Measurements from ENCODE around the gene QSOX2.

The QSOX2 gene, protein sequence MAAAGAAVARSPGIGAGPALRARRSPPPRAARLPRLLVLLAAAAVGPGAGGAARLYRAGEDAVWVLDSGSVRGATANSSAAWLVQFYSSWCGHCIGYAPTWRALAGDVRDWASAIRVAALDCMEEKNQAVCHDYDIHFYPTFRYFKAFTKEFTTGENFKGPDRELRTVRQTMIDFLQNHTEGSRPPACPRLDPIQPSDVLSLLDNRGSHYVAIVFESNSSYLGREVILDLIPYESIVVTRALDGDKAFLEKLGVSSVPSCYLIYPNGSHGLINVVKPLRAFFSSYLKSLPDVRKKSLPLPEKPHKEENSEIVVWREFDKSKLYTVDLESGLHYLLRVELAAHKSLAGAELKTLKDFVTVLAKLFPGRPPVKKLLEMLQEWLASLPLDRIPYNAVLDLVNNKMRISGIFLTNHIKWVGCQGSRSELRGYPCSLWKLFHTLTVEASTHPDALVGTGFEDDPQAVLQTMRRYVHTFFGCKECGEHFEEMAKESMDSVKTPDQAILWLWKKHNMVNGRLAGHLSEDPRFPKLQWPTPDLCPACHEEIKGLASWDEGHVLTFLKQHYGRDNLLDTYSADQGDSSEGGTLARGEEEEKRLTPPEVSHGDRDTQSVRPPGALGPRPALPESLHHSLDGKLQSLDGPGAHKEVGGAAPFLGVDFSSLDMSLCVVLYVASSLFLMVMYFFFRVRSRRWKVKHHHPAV

DNA sequence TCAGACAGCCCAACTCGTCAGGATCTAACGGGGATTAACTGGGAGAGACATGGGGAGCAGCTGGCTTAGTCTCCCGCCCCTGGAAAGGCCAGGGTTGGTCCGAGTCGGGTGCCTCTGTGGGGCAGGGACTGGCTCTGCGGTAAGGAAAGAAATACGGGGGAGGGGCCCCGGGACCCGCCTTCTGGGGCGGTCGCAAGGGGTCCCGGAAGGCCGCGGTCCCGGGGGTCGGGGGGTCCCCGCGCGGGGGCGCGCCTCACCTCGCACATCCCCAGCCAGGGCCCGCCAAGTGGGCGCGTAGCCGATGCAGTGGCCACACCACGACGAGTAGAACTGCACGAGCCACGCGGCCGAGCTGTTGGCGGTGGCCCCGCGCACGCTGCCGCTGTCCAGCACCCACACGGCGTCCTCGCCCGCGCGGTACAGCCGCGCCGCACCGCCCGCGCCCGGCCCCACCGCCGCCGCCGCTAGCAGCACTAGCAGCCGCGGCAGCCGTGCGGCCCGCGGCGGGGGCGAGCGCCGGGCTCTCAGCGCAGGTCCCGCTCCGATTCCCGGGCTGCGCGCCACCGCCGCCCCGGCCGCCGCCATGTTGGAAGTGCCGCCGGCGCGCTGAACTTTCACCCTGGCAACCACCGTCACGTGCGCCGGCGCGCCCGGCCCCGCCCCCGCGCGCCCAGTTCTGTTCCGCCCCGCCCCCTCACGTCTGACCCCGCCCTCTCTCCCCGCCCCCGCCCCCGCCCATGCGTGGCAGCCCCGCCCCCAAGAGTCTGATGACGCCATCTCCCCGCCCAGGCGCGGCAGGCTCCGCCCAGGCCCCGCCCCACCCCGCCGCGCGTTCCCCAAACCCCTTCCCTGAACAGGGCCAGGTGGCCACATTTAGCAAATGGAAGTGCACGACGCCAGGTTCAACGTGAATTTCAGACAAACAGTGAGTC lies at the start of gene QSOX2:
QSOX2 (minus strand) TSS at position 594 of the 932 bp plus-strand sequence; CDS start at position 585, 9 bp downstream.
- DNase-seq, result peak; percentile 65 to 78

GRCh38 chr9:136295055-136295454 lies 49.4 kb upstream of the QSOX2 start:
- no peak for DNase-seq

DNA sequence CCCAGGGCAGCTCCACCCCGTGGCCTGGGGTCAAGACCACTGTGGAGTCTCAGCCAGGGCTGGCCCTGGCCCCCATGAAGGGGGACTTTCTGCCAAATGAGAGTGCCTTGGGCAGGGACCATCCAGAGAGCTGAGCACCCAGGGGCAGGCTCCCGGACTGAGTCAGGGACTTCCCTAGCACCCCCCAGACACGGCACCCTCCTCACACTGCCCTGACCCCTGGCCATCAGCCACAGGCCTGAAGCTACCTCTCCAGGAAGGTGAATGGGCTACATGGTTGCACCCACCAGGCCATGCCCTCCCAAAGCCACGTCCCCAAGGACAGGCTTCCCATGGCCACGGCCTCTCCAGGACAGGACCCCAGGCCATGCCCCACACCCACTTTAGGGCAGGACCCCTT lies 48.8 kb upstream of the QSOX2 start:
- no peak for DNase-seq

DNA sequence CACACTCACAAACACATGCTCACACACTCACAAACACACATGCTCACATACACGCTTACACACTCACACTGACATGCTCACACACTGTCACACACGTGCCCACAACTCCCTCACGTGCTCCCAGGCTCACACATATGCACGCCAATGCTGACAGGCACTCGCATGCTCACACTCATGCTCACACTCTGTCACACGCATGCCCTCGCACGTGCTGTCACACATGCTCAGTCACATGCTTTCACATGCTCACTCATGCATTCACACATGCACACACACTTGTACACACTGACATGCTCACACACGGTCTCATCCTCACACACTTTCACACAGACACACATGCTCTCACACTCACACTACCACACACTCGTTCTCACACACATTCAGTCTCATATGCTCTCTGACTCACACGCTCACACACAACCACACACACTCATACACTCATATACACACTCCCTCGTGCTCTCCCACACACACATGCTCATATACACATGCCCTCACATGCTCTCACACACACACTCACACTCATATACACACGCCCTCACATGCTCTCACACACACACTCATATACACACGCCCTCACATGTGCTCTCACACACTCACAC lies 48.0 kb upstream of the QSOX2 start:
- no peak for DNase-seq

DNA sequence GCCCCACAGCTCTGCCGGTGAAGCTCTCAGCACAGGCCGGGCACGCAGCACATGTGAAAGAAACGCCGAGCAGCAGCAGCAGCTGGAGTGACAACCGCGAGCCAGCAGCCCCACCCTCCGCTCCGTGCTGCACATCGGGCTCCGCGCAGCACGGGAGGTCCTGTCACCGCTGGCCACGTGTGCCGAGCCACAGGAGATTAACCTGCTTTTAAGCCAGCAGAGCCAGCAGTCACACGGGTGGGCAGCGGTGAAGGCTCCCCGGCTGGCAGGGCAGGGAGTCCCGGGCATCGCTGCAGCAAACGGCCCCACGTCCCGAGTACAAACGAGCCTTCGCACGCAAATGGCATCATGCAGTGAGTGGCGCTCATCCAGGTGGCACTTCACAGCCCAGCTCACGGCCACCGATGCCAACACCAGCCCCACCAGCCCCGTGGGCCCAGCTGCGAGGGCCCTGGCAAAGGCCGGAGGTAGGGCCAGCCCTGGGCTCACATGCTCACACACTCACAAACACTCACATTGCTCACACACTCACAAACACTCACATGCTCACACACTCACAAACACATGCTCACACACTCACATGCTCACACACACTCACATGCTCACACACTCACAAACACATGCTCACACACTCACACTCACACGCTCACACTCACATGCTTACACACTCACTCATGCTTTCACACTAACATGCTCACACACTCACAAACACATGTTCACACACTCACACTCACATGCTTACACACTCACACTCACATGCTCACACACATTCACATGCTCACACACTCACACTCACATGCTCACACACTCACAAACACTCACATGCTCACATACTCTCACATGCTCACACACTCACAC lies 47.2 kb upstream of the QSOX2 start:
- DNase-seq, result peak in 1 of 2 experiments; percentile 33

GRCh38 chr9:136292026-136292538 lies 46.5 kb upstream of the QSOX2 start:
- no peak for DNase-seq

DNA sequence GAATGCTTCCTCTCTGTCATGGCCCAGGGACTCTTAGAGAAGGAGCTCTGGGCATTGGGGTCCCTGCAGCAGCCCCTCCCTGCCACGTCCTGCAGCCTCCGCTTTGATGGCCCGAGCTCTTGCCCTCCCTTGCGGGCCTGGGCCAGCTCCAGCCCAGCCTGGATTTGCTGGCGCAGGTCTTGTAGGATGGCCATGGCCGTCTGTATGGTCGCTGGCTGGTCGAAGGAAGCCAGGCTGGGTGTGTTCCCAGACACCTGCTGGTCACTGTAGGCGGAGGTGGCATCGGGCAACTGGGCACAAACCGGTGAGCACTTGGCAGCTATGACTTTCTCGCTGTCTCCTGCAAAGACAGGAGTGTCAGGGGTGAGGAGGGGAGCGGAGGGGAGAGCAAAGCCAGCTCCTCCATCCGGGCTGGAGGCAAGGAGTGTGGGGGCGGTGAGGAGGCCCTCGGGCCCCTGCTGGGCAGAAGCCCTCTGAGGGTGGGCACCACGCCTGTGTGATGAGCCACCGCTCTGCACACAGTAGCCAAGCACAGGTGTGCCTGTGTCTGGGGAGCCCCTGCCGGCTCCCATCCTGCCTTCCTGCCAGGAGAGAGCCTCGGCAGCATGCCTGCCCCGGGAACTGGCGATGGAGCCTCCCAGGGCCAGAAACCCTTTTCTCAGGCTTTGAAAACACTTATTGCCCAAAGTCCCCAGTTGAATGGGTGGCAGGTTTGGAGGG lies 45.9 kb upstream of the QSOX2 start:
- no peak for DNase-seq

GRCh38 chr9:136290508-136291000 lies 44.9 kb upstream of the QSOX2 start:
- no peak for DNase-seq

DNA sequence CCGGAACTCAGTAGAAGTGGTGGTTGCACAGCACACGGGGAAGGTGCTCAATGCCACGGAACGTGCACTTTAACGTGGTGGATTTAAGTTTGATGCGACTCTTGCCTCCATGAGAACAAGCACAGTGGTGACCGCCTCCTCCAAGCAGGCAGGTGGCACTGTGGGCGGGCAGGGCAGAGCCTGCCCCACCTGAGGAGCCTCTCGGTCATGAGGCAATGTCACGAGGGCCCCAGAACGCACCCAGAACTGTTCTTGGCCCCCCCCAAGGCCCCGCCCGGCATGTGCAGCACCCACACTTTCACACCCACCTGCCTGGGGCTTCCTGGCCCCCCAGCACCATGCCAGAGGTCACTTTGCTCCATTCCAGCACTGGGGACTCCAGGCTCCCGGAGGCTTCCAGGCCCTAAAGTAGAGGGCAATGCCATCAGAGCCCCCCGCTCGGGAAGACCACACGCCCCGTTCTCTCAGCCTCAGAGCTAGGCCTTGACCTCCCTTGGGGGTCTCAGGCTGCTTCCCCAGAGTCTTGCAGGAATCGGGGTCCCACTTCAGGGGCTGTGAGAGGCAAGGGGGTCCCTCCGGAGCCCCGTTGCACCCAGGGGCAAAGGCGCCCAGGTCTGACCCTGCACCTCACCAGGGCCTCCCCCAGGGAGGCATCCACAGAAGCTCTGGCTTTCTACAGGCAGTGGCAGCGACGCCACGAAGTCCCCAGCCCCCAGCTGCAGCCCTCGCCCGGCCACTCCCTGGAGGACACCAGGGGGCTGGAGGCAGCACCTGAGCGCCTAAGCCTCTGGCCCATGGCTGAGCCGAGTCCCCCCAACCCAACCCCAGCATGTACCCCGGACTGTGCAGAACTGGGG lies 44.3 kb upstream of the QSOX2 start:
- no peak for DNase-seq

DNA sequence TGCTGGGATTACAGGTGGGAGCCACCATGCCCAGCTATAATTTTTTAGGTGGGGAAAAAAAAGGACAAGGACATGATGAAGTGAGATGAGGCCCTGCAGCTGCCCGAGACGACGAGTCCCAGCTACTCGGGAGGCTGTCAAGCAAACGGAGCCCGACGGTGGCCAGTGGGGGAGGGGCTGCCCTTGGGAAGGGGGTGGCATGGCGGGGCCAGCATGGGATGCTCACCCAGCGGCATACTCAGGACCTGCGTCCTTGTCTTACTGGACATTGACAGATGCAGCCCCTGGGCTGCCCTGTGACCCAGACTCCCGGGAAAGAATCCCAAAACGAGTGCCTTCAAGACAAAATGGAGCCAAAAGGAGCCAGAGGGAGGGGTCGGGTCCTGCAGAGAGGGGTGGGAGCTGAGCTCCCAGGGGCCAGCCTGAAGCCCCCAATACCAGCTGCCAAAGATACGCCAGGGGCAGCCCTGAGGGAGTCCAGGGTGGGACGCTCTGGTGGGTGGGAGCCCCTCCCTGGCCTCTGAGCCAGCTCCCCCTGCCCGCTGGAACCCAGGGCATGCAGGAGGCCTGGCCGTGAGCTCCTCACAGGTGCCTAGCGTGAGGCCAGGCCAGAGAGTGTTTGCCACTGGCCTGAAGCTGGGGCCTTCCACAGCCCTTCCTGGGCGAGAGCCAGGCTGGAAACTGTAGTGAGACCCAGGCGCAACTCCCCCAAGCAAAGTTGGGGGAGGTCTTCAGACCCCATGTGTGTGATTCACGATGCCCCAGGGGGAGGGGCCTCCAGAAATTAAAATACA lies 42.5 kb upstream of the QSOX2 start:
- DNase-seq, result no peak

DNA sequence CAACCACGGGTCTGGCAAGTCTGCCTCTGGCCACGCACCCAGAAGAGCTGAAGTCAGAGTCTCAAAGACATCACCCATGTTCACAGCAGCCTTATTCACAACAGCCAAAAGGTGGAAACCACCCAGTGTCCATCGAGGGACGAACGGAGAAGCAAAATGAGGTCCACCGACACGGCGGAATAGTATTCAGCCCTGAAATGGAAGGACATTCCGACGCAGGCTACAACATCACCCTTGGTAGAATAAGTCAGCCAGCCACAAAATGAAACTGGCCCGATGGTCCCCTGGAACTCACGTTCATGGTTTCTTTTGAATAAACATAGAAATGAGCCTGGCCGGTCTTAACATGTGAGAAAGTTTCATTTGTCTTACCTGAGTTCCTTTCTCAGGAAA lies 41.4 kb upstream of the QSOX2 start:
- no peak for DNase-seq

DNA sequence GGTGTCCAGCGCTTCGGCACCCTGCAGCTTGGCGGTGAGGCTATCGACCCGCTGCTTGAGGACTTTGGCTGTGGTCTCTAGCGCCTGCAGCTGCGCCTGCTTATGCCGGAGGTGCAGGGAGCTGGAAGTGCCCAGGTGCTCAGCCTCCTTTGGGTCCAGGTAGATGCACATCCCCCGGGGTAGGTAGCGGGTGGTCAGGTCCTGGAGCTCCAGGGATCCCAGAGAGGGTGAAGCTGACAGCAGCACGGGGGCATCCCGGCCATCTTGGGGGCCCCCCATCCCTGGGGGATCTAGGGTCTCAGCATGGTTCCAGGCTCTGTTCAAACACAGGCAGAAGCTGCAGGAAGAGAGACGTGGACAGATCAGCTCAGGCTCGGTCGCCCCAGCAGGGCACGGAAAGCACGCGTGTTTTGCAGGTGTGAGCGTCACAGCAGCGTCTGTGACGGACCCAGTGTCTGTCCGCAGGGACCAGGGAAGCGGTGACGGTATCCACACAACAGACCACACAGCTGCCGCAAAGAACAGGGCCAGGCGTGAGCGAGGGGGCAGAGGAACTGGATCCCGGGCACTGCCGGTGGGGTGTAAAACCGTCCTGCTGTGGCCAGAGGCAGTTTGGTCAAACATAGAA lies 40.9 kb upstream of the QSOX2 start:
- DNase-seq, result no peak

DNA sequence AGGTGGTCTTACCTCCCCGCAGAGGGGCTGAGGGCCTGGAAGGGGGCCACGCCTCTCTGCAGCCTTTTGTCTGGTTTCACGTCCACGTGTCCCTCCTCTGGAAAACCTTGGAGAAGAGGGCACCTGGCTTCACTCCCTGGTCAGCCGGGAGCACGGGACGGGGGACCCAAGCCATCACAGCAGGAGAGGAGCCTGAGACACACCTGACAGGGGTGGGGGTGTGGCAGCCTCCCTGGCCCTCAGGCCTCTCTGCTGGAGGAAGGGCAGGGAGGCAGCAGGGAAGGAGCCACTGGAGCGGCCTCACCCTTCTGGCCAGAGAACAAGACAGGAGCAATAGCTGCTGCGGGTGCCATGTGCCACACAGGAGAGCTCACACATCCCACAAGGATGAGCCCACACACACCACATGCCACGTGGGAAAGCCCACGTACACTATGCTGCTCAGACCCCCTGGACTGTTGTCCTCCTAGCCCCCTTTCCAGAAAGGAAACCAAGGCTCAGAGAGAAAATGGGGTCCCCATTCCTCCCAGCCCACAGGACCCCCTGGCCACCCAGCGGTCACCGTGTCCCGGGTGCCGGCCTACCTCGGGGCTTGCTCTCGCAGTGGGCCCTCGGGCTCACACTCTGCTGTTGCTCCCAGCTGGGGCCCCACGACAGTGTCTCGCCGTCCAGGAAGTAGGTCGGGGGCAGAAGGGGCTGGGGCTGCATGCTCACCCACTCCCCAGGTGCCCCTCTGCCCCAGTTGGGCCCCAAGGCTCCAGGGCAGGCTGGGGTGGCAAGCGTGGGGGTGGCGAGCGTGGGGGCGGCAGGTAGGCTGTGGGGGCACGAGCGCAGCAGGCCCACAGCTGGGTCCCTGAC lies 40.1 kb upstream of the QSOX2 start:
- no peak for DNase-seq

DNA sequence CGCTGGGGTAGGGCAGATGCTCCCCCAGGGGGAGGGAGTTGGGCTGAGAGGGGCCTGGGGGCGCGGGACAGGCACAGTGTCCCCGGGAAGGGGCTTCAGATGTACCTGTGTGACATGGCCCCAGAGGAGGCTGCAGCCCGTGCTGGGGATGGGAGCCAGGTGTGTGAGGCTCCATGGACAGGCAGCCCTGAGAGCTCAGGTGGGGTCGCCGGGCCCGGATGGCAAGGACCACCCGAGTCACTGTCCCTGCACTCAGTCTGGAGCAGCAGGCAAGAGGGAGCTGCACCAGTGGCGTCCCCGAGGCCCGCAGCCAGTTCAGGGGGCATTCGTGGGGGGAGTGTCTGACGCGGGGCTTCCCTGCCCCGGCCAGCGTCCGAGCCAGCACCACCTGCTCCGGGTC lies 39.3 kb upstream of the QSOX2 start:
- no peak for DNase-seq

DNA sequence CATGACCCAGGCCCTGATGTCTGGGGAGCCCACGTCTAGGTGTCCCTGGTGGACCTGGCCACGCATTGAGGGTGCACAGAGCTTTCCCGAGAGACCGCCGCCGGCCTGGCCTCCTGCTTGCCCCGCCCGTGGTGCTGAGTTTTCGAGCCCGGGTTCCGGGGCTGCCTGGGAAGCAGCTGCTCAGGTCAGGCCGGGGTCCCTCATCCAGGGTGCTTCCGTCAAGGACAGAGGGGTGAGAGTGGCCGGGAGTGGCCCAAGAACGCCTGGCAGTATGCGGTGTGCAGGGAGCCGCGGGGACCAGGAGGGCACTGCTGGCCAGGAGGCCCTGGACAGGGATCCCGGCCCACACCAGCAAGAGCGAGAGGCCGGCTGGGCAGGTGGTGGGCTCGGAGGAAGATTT lies 38.7 kb upstream of the QSOX2 start:
- DNase-seq, result no peak

DNA sequence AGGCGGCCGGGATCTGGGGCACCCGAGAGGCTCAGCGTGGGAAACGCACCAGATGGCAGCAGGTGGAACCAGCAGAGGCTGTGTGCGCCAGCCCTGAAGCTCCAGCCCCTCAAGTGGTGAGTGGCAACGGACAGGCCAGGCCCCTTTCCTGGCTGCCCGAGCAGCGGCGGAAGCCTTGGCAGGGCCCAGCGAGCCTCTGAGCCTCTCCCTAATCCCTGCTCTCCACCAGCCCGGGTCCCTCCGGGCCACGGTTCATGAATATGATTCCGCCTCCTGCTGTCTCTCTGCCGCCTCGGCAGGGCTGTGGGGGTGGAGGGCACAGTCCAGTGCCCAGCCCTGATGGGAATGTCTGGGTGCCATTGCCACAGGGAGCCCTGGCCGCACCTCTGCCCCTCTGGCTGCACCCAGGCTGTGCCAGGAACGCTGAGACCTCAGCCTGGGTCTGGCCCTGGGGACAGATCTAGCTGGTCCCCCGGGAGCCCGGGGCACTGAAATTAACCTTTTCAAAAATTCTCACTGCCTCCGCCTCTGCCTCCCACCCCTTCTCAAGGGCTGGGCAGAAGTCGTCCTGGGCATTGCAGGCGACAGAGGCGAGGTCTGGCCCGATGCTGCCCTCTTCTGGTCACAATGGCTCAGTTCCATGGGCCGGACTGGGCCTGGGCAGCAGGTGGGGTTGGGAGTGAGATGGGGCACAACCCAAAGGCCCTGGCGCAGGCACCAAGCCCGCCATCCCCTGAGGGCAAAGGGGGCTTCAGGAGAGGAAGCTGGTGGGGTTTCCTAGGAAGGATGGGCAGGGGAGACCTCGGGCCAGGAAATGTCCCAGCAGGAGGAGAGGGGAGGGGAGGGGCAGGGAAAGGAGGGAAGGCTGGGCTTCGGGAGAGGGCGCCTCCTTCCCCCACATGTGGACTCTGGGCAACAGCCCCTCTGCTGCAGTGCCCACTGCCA lies 38.0 kb upstream of the QSOX2 start:
- DNase-seq, result peak; percentile 44 to 62

Measured in NCI-H2081 (cell line).